Epithelial cell of proximal tubule (primary cell): ENCODE data around the gene SOHLH1. TPM values are rescaled to one million over a fixed set of nuclear protein-coding genes. Genes with fewer than 3 reads are reported as not detected.

Source experiments
- DNase-seq: peaks from one replicate; pipeline ENCODE4 v3.0.0-alpha.2; 2011; ENCODE audit warnings: low read depth
- H3K4me3 ChIP-seq: 2 replicates; pipeline ENCODE4 v1.5.1; 2011; ENCODE audit warnings: low read depth, mild to moderate bottlenecking, low read length
- CTCF ChIP-seq: conservative IDR thresholded peaks from 2 replicates; pipeline ENCODE4 v1.5.1; 2012; ENCODE audit warnings: low read depth, mild to moderate bottlenecking, low read length
- total RNA-seq: library from RNA; depleted of rRNA; stranded (reverse); fragments of >200 nt; gene quantifications from 2 replicates; pipeline ENCODE4 v1.2.3, GENCODE V29; 2015

SOHLH1 gene
- total RNA-seq, 1 donor from 2014 or later = not detected

- no peak for DNase-seq
- no peak for TF ChIP-seq CTCF
- no peak overlapping the region for H3K4me3 ChIP-seq
Observed at GRCh38 chr9:135683401-135684034, 15.8 kb downstream of the SOHLH1 start.

GRCh38 chr9:135681161-135681560 is 18.1 kb downstream of the SOHLH1 start:
- DNase-seq = no peak
- H3K4me3 ChIP-seq = no peak overlapping the region
- no peak for TF ChIP-seq CTCF

DNA sequence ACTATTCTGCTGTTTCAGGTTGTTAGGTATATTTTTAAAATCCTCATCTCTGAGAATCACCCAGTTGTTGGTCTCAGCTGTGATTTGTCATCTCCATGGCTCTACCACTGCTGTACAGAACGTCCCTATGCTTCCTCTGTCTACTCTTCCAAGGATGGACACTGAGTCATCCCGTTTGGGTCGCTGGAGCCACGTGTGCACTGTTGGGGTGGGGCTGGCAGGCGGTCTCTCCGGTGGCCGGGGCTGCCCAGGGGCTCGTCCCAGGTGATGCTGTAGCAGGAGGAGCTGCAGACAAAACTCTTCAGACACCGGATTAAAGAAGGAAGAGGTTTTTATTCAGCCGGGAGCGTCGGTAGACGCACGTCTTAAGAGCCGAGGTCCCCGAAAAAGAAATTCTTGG is 19.2 kb downstream of the SOHLH1 start:
- H3K4me3 ChIP-seq = no peak overlapping the region
- DNase-seq = no peak
- TF ChIP-seq CTCF = no peak

DNA sequence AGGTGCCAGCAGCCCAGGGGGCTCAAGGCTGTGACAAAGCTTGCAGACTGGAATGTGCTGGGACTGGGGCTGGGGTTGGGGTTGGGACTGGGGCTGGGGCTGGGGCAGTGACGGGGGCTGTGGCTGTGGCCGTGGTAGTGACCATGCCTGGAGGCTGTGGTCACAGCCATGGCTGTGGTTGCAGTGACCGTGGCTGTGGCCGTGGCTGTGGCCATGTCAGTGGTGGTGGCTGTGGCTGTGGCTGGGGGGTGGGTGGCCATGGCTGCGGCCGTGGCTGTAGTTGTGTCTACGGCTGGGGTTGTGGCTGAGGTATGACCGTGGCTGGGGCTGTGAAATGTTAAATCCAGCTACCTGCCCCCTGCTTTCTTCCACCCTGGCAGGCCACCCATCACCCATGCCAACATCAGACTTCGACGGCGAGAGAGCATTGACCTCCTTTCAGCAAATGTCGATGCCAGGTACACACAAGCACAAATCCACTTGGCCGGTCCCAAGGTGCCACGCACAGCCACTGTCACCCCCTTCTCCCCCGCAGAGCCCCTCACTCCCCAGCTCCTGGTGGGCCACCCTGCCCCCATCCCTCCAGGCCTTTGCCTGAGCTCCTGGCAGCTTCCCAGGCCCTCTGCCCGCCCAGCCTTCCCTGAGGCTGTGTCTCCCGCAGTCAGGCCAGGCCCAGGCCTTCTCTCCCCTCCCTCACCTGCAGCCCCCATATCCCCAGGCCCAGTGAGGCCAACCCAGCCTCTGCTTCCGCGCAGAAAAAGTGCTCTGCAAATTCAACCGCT is 20.9 kb downstream of the SOHLH1 start:
- TF ChIP-seq CTCF = no peak
- no peak for DNase-seq

DNA sequence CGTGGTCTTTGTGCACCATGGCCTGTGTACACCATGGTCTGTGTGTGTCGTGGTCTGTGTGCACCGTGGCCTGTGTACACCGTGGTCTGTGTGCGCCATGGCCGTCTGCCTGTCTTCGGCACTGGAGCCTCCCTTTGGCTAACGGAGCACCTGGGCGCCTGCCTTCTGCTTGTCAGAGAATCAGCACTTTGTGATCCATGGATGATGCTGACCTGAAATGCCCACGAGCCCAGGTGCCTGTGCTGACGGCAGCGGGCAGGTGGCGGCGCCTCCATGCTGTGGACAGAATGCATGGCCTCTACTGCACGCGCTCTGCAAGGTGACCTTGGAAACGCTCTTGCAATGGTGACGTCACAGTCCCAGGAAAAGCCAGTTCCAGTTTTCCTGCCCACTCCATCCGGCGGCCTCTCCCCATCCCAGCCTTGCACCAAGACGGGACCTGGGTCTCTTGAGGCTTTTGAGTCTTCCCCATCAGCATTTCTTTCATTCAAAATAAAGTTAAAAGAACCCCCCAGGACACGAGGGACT is 21.6 kb downstream of the SOHLH1 start:
- no peak overlapping the region for H3K4me3 ChIP-seq
- TF ChIP-seq CTCF = no peak
- DNase-seq = no peak

More for the DNA sequence above, 20.9 kb downstream of the SOHLH1 start:
- H3K4me3 ChIP-seq = no peak overlapping the region

- no peak for TF ChIP-seq CTCF
- DNase-seq = no peak
- H3K4me3 ChIP-seq = no peak overlapping the region
Observed at GRCh38 chr9:135676891-135677290, 22.4 kb downstream of the SOHLH1 start.
